ENCODE results near the gene MECP2.

MECP2 gene

GRCh38 chrX:154063234-154063633, 34.3 kb downstream of the MECP2 start:
- no peaks in the 10 kb centered on the region for H3K27me3 ChIP-seq (ENCODE audit: insufficient read depth, poor library complexity, severe bottlenecking)
- DNase-seq (ENCODE audit: low read depth in 1 of 2, low spot score in 1 of 2) = no peak
- H3K4me3 ChIP-seq (replicated peaks; ENCODE audit: insufficient read depth, low read length) = no peak overlapping the region
- no peak for TF ChIP-seq CTCF (IDR thresholded peaks at IDR 0.05; ENCODE audit: insufficient read depth, low read length)
- H3K27ac ChIP-seq (replicated peaks) = no peak overlapping the region

GRCh38 chrX:154061801-154062200, 35.7 kb downstream of the MECP2 start:
- DNase-seq (ENCODE audit: low read depth in 1 of 2, low spot score in 1 of 2) = no peak
- Histone ChIP-seq H3K4me3 (replicated peaks; ENCODE audit: insufficient read depth, low read length) (no peak overlapping the region), H3K27ac (replicated peaks) (no peak overlapping the region), H3K27me3 (ENCODE audit: insufficient read depth, poor library complexity, severe bottlenecking) (no peaks in the 10 kb centered on the region)
- TF ChIP-seq REST (IDR thresholded peaks at IDR 0.05; ENCODE audit: insufficient replicate concordance, low read depth) (no peak), CTCF (IDR thresholded peaks at IDR 0.05; ENCODE audit: insufficient read depth, low read length) (no peak), GABPA (IDR thresholded peaks at IDR 0.05; ENCODE audit: low read depth) (no peak), SPI1 (IDR thresholded peaks at IDR 0.05; ENCODE audit: borderline replicate concordance, low read depth) (no peak), POLR2AphosphoS5 (IDR thresholded peaks at IDR 0.05; ENCODE audit: low read depth) (no peak)

GRCh38 chrX:154059729-154060245, 37.7 kb downstream of the MECP2 start:
- peak overlapping the region; percentile 37 for H3K27ac ChIP-seq (replicated peaks)
- peak in 1 of 2 experiments; percentile 25 for DNase-seq (ENCODE audit: low read depth in 1 of 2, low spot score in 1 of 2)
- no peak overlapping the region for H3K4me3 ChIP-seq (replicated peaks; ENCODE audit: insufficient read depth, low read length)
- no peaks in the 10 kb centered on the region for H3K27me3 ChIP-seq (ENCODE audit: insufficient read depth, poor library complexity, severe bottlenecking)
- no peak for TF ChIP-seq SPI1 (IDR thresholded peaks at IDR 0.05; ENCODE audit: borderline replicate concordance, low read depth)
- TF ChIP-seq CTCF (IDR thresholded peaks at IDR 0.05; ENCODE audit: insufficient read depth, low read length) = no peak
- TF ChIP-seq POLR2AphosphoS5 (IDR thresholded peaks at IDR 0.05; ENCODE audit: low read depth) = no peak

- peak overlapping the region; percentile 37 for H3K27ac ChIP-seq (replicated peaks)
- H3K27me3 ChIP-seq (ENCODE audit: insufficient read depth, poor library complexity, severe bottlenecking) = no peaks in the 10 kb centered on the region
- TF ChIP-seq SPI1 (IDR thresholded peaks at IDR 0.05; ENCODE audit: borderline replicate concordance, low read depth) (no peak), POLR2AphosphoS5 (IDR thresholded peaks at IDR 0.05; ENCODE audit: low read depth) (no peak), GABPA (IDR thresholded peaks at IDR 0.05; ENCODE audit: low read depth) (no peak), CTCF (IDR thresholded peaks at IDR 0.05; ENCODE audit: insufficient read depth, low read length) (no peak), REST (IDR thresholded peaks at IDR 0.05; ENCODE audit: insufficient replicate concordance, low read depth) (no peak)
Measured at GRCh38 chrX:154059231-154059630, 38.3 kb downstream of the MECP2 start.

More at GRCh38 chrX:154059231-154059630, 38.3 kb downstream of the MECP2 start:
- no peak overlapping the region for H3K4me3 ChIP-seq (replicated peaks; ENCODE audit: insufficient read depth, low read length)
- no peak for DNase-seq (ENCODE audit: low read depth in 1 of 2, low spot score in 1 of 2)
